AG09319 (cell line): ENCODE measurements around the gene AGAP1.

ENCODE experiments used
- DNase-seq: peaks from one replicate; pipeline ENCODE4 v3.0.0-alpha.2; 2010; ENCODE audit warnings: low read depth; ENCODE audit errors: extremely low read depth
- CTCF ChIP-seq: IDR thresholded peaks from 2 replicates; pipeline ENCODE4 v1.5.1; 2011; ENCODE audit warnings: low read depth, mild to moderate bottlenecking, inconsistent platforms, low read length, moderate library complexity

AGAP1 gene

GRCh38 chr2:236026841-236027240, 533.0 kb downstream of the AGAP1 start:
- peak; percentile 14 for DNase-seq
- TF ChIP-seq CTCF = no peak

GRCh38 chr2:236028066-236028465, 534.2 kb downstream of the AGAP1 start:
- TF ChIP-seq CTCF = no peak

GRCh38 chr2:236033462-236033861, 539.6 kb downstream of the AGAP1 start:
- TF ChIP-seq CTCF = no peak
- DNase-seq = no peak

More at GRCh38 chr2:236028066-236028465, 534.2 kb downstream of the AGAP1 start:
- DNase-seq = no peak

- no peak for DNase-seq
- no peak for TF ChIP-seq CTCF
These were observed 541.1 kb downstream of the AGAP1 start for GRCh38 chr2:236034974-236035373.

- TF ChIP-seq CTCF = no peak
- DNase-seq = no peak
These were observed 542.2 kb downstream of the AGAP1 start for GRCh38 chr2:236036045-236036444.

GRCh38 chr2:236038096-236038495, 544.3 kb downstream of the AGAP1 start:
- no peak for DNase-seq
- no peak for TF ChIP-seq CTCF

GRCh38 chr2:236040600-236041328, 546.9 kb downstream of the AGAP1 start:
- DNase-seq = no peak
- no peak for TF ChIP-seq CTCF
